K562 (cell line): ENCODE measurements around the gene C2orf92. TPM values are rescaled to one million over a fixed set of nuclear protein-coding genes. Genes with fewer than 3 reads are reported as not detected.

Experiments used
- ATAC-seq: fragments of 200-7000 bp; cut with Tn5 transposase; 3 replicates; pipeline ENCODE4 v1.9.1; 2020; ENCODE audit warnings: moderate library complexity
- BruUV-seq: library from RNA; stranded (reverse); fragments of 400-500 nt; replicated peaks from 2 replicates; lab custom pipeline; 2021; lab: Mats Ljungman, UMichigan
- CTCF ChIA-PET: fragments of 300-600 bp; formaldehyde crosslinking; extraction: SDS; loops from one replicate; lab custom pipeline; 2021; ENCODE audit warnings: low intra/inter-chr PET ratio; lab: Yijun Ruan, JAX
- POLR2A ChIA-PET: fragments of 300-600, 350-650 bp; sonication (Branson Sonifier 250); formaldehyde crosslinking; extraction: SDS; loops from one replicate; lab custom pipeline; 2021; ENCODE audit warnings: antibody characterized with exemption, inconsistent platforms; lab: Yijun Ruan, JAX
- DNase-seq, 4 experiments: peaks; one replicate each; pipeline versions ENCODE4 v3.0.0 to v3.0.0-alpha.2; 2011 to 2018; ENCODE audit warnings: low spot score in 3 of 4, mixed read lengths in 3 of 4; ENCODE audit errors: extremely low read depth in 1 of 4
- FAIRE-seq: peaks from 2 replicates; lab custom pipeline; 2011; peaks lifted over from hg19 to GRCh38; lab: Jason Lieb, UNC
- H2AFZ ChIP-seq: 2 replicates; pipeline ENCODE4 v1.6.0; 2011; ENCODE audit warnings: low read depth, low read length, control low read depth, inconsistent platforms
- H3K27ac ChIP-seq: fragments of 200-600 bp; 3 replicates; pipeline ENCODE4 v1.8.0; 2011; ENCODE audit warnings: low read depth, mild to moderate bottlenecking, control low read depth, inconsistent platforms, low read length, moderate library complexity, mixed read lengths; ENCODE audit errors: extremely low read depth
- H3K27me3 ChIP-seq, 2 experiments: fragments of 300-600 bp in 1 of 2; 2 replicates in 1 of 2; 3 replicates in 1 of 2; pipeline versions ENCODE4 v1.6.0 to v1.8.0; 2011; ENCODE audit warnings: inconsistent platforms in 2 of 2, low read length in 2 of 2, mild to moderate bottlenecking in 1 of 2, mixed read lengths in 1 of 2, moderate library complexity in 1 of 2; ENCODE audit not compliant: control insufficient read depth in 2 of 2, insufficient read depth in 2 of 2
- H3K36me3 ChIP-seq: fragments of 300-600 bp; 3 replicates; pipeline ENCODE4 v1.8.0; 2011; ENCODE audit warnings: mild to moderate bottlenecking, low read length, inconsistent platforms; ENCODE audit not compliant: control insufficient read depth, insufficient read depth
- H3K4me1 ChIP-seq, 2 experiments: fragments of 200-600 bp in 1 of 2; replicated peaks in 1 of 2; 2 replicates in 1 of 2; 3 replicates in 1 of 2; pipeline versions ENCODE4 v1.5.1 to v1.8.0; 2011; ENCODE audit warnings: inconsistent platforms in 2 of 2, low read length in 2 of 2, mild to moderate bottlenecking in 1 of 2, mixed read lengths in 1 of 2, moderate library complexity in 1 of 2; ENCODE audit not compliant: control insufficient read depth in 2 of 2, insufficient read depth in 2 of 2
- H3K4me2 ChIP-seq: 2 replicates; pipeline ENCODE4 v1.6.1; 2011; ENCODE audit warnings: low read length, control low read depth, inconsistent platforms, mixed read lengths; ENCODE audit not compliant: insufficient read depth
- H3K4me3 ChIP-seq: fragments of 200-600 bp; sonication (generic), shearing (Covaris generic); 2 replicates; pipeline ENCODE4 v1.5.1; 2016; ENCODE audit warnings: control low read depth, inconsistent platforms
- H3K79me2 ChIP-seq: fragments of 200-600 bp; 3 replicates; pipeline ENCODE4 v1.8.0; 2011; ENCODE audit warnings: low read length, inconsistent platforms; ENCODE audit not compliant: control insufficient read depth, insufficient read depth
- H3K9ac ChIP-seq, 2 experiments: 2 replicates each; pipeline versions ENCODE4 v1.6.0 to v1.6.1; 2011; ENCODE audit warnings: low read depth in 2 of 2, low read length in 2 of 2, control low read depth in 1 of 2, inconsistent platforms in 1 of 2, mild to moderate bottlenecking in 1 of 2, mixed read lengths in 1 of 2; ENCODE audit not compliant: insufficient read depth in 1 of 2
- H3K9me1 ChIP-seq: one replicate; pipeline ENCODE4 v1.6.0; 2011; ENCODE audit warnings: inconsistent platforms, mild to moderate bottlenecking, low read length, moderate library complexity; ENCODE audit not compliant: control insufficient read depth, insufficient read depth
- H3K9me3 ChIP-seq: replicated peaks from 2 replicates; pipeline ENCODE4 v1.5.1; 2011; ENCODE audit warnings: low read depth, low read length, inconsistent platforms; ENCODE audit not compliant: control insufficient read depth, insufficient read depth
- H4K20me1 ChIP-seq: replicated peaks from 2 replicates; pipeline ENCODE4 v1.6.1; 2011; ENCODE audit warnings: low read length, inconsistent platforms, mixed read lengths; ENCODE audit not compliant: control insufficient read depth, insufficient read depth
- E2F3 ChIP-seq: fragments of 250-450 bp; sonication (Bioruptor Pico); IDR thresholded peaks from 2 replicates; pipeline ENCODE4 v1.4.0; 2020; ENCODE audit warnings: mild to moderate bottlenecking
- FOXM1 ChIP-seq, 2 experiments: fragments of 450-650 bp in 1 of 2; sonication (generic) in 1 of 2; formaldehyde crosslinking in 1 of 2; IDR thresholded peaks; 2 replicates each; pipeline versions ENCODE4 v1.6.1 to v1.9.0; 2017 to 2022; ENCODE audit warnings: low read depth in 2 of 2, mild to moderate bottlenecking in 2 of 2, missing genetic modification reagents in 1 of 2, moderate library complexity in 1 of 2
- GABPB1 ChIP-seq: sonication (generic); formaldehyde crosslinking; IDR thresholded peaks from 2 replicates; pipeline ENCODE4 v1.8.0; 2022; ENCODE audit warnings: mild to moderate bottlenecking, missing genetic modification reagents
- GMEB1 ChIP-seq: fragments of 250-450 bp; sonication (Bioruptor Pico); IDR thresholded peaks from 2 replicates; pipeline ENCODE4 v1.4.0; 2020; ENCODE audit warnings: mild to moderate bottlenecking
- GTF3C2 ChIP-seq: IDR thresholded peaks from 3 replicates; pipeline ENCODE4 v1.6.1; 2011; ENCODE audit warnings: borderline replicate concordance, mild to moderate bottlenecking, moderate library complexity; ENCODE audit not compliant: insufficient read length; ENCODE audit errors: extremely low read depth
- KLF10 ChIP-seq: fragments of 250-450 bp; sonication (Bioruptor Pico); IDR thresholded peaks from 2 replicates; pipeline ENCODE4 v1.6.1; 2021; ENCODE audit warnings: matching md5 sums
- MYBL2 ChIP-seq, 2 experiments: fragments of 450-650 bp in 1 of 2; sonication (generic) in 1 of 2; formaldehyde crosslinking in 1 of 2; IDR thresholded peaks; 2 replicates each; pipeline versions ENCODE4 v1.6.1 to v1.8.1; 2017 to 2022; ENCODE audit warnings: borderline replicate concordance in 1 of 2, inconsistent platforms in 1 of 2, low read depth in 1 of 2, mild to moderate bottlenecking in 1 of 2, missing genetic modification reagents in 1 of 2, moderate library complexity in 1 of 2
- NBN ChIP-seq: fragments of 450-650 bp; IDR thresholded peaks from 2 replicates; pipeline ENCODE4 v1.6.1; 2016; ENCODE audit warnings: low read depth, mild to moderate bottlenecking
- NFATC3 ChIP-seq: fragments of 450-650 bp; IDR thresholded peaks from 2 replicates; pipeline ENCODE4 v1.6.1; 2017; ENCODE audit warnings: mild to moderate bottlenecking
- SIN3B ChIP-seq: fragments of 450-650 bp; IDR thresholded peaks from 2 replicates; pipeline ENCODE4 v1.6.1; 2017; ENCODE audit warnings: low read depth, mild to moderate bottlenecking, moderate library complexity
- SNRNP70 ChIP-seq: fragments of 200-400 bp; formaldehyde crosslinking; optimal IDR thresholded peaks from 2 replicates; pipeline ENCODE3; 2017; ENCODE audit warnings: low read depth, low read length
- ZNF449 ChIP-seq: fragments of 250-450 bp; sonication (Bioruptor Pico); IDR thresholded peaks from 2 replicates; pipeline ENCODE4 v1.8.0; 2022; ENCODE audit warnings: moderate library complexity, mild to moderate bottlenecking, inconsistent platforms
- ZNF551 ChIP-seq: fragments of 250-450 bp; sonication (Bioruptor Pico); IDR thresholded peaks from 2 replicates; pipeline ENCODE4 v1.5.0; 2021; ENCODE audit warnings: mild to moderate bottlenecking, moderate library complexity
- ZNF57 ChIP-seq: fragments of 450-650 bp; formaldehyde crosslinking; IDR thresholded peaks from 2 replicates; pipeline ENCODE4 v1.4.0; 2020; ENCODE audit warnings: mild to moderate bottlenecking, moderate library complexity
- WGBS: fragments of 100-300 bp; shearing (Covaris generic); methylation state at CpG from one replicate; pipeline ENCODE4 v1.1.6; 2016; ENCODE audit warnings: low coverage, mixed read lengths; ENCODE audit not compliant: insufficient coverage; ENCODE audit errors: missing lambda C conversion rate; 5-methylcytosine and 5-hydroxymethylcytosine counted together
- in situ Hi-C: fragments of 300-500 bp; cut with MboI; formaldehyde crosslinking; loops from 4 replicates; pipeline ENCODE4 v1.15.0; 2018; ENCODE audit warnings: inconsistent platforms, mixed read lengths
- intact Hi-C: fragments of 100-400 bp; cut with micrococcal nuclease; formaldehyde crosslinking; loops from 2 replicates; pipeline ENCODE4 v1.14.2; 2022
- polyA plus RNA-seq, 8 experiments: library from polyadenylated mRNA; depleted of rRNA in 4 of 8; stranded (reverse) in 5 of 8; unstranded in 3 of 8; fragments of >200 nt; fragmentation: Nextera tagmentation in 2 of 8; fragmentation: Illumina TruSeq in 1 of 8; extraction: Ambion mirVana in 2 of 8; extraction: Trizol in 1 of 8; gene quantifications; 2 replicates each; pipeline versions ENCODE4 v1.2.1 to v1.2.3, GENCODE V29; 2011 to 2014; ENCODE audit warnings: inconsistent platforms in 1 of 8, missing spikeins in 1 of 8
- total RNA-seq, 7 experiments: library from RNA; depleted of rRNA in 6 of 7; stranded (reverse); fragments of >200 nt in 6 of 7; fragmentation: Illumina TruSeq in 2 of 7; extraction: Trizol in 2 of 7; gene quantifications; 2 replicates each; pipeline versions ENCODE4 v1.2.1 to v1.2.3, GENCODE V29; 2011 to 2021; ENCODE audit warnings: low replicate concordance in 1 of 7

C2orf92 gene
- total and polyA plus RNA-seq, 9 of the 15 experiments (the other 6 are each of a cell fraction or from before 2014, with no cell fraction given) = 0.65 to 6.8 (median 3.6) TPM

DNA sequence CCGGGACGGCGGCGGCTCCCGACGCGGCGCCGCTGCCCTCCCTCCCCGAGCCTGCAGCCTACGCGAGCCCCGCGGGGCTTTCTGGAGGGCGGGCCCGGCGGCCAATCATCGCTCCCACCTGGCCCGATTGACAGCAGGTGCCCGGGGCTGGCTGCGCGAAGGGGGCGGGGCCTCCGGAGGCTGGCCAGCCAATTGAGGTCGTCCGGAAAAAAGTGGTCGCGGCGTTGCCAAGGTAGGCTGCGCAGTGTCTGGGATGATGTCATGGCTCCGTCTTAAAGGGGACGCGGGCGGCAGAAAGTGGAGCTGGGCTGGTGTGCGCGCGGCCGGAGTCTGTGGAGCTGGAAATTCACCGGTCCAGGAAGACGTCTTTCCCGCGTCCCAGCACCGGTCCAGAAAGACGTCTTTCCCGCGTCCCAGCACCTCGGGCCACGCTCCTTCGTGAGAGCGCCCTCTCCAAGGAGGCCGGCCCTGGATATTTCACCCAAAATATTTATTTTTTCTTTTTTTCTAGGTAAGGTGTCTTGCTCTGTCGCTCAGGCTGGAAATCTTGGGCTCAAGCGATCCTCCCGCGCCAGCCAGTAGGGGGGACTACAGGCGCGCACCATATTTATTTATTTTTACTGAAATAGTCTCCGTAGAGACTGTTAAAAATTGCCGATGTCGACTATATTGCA, 5.4 kb upstream of the C2orf92 start, which contains the start of gene ACTR1B:
TSS of gene ACTR1B (minus strand) at position 83 of the 674 bp plus-strand sequence. CDS start 154 bp downstream, outside the sequence.
- Histone ChIP-seq H3K36me3 (peaks cover 29% of the 10 kb centered on the region; the same call in 2 of the 3 replicates), H2AFZ (peak within 1 kb of the TSS; percentile 99), H3K4me2 (peak within 1 kb of the TSS; percentile 97), H3K4me1 (peaks cover 21 to 43% of the 10 kb centered on the region in 2 experiments; a peak in 4 of 5 replicates), H3K9me1 (peaks cover 3% of the 10 kb centered on the region), H3K79me2 (peaks cover 45% of the 10 kb centered on the region), H3K9ac (peak within 1 kb of the TSS; percentile 86 to 98), H3K27ac (peak within 1 kb of the TSS; percentile 98), H3K27me3 (no peaks in the 10 kb centered on the region), H4K20me1 (no peaks in the 10 kb centered on the region; the same call in 1 of the 2 replicates), H3K9me3 (no peaks in the 10 kb centered on the region), H3K4me3 (peak within 1 kb of the TSS; percentile 66)
- BruUV-seq = no TSS peak
- in situ Hi-C loops = no loop called here
- peak; percentile 94 to 99 (median 96) for DNase-seq
- intact Hi-C loops = loop anchor here (1.0 to 2.0 kb wide), 3 partner anchors 19 to 73 kb away; no protein-coding TSS in a partner anchor
- ATAC-seq = peak; percentile 93
- under 1% methylated on average over 36 of the region's 60 CpGs for WGBS
- ChIA-PET CTCF (interaction anchor here (1.1 to 2.4 kb wide), 4 partner anchors 33 to 74 kb away, joined by 3 to 15 read pairs (median 4); no protein-coding TSS in a partner anchor), POLR2A (interaction anchor here (0.6 to 4.9 kb wide), 11 partner anchors 9 to 164 kb away, joined by 3 to 135 read pairs (median 6); partner anchors contain the start of genes ANKRD36B and COX5B)
- FAIRE-seq = peak; percentile 90
- no peak for TF ChIP-seq SNRNP70
- peak; percentile 50; the same call in 1 of the 2 replicates for TF ChIP-seq NFATC3
- peak; percentile 12; the same call in 1 of the 2 replicates for TF ChIP-seq GMEB1 (CRISPR knock-in tag)
- TF ChIP-seq ZNF551 (CRISPR knock-in tag) = no peak
- TF ChIP-seq SIN3B = 0 out of 2 replicates have a peak, but pooled peaks have one; percentile 21
- peak; percentile 86 for TF ChIP-seq E2F3 (CRISPR knock-in tag)
- TF ChIP-seq NBN = peak; percentile 52; the same call in 1 of the 2 replicates
- no peak for TF ChIP-seq KLF10
- no peak for TF ChIP-seq ZNF449 (CRISPR knock-in tag)
- TF ChIP-seq GABPB1 (CRISPR knock-in tag) = peak; percentile 78
- no peak for TF ChIP-seq MYBL2 (IDR thresholded peaks at IDR 0.05; ENCODE audit: low read depth)
- TF ChIP-seq MYBL2 (CRISPR knock-in tag; IDR thresholded peaks at IDR 0.05; ENCODE audit: borderline replicate concordance) = no peak
- peak; percentile 46; the same call in 1 of the 2 replicates for TF ChIP-seq FOXM1 (IDR thresholded peaks at IDR 0.05; ENCODE audit: low read depth)
- TF ChIP-seq FOXM1 (CRISPR knock-in tag; IDR thresholded peaks at IDR 0.05; ENCODE audit: low read depth) = no peak
- no peak for TF ChIP-seq ZNF57 (CRISPR knock-in tag)
- TF ChIP-seq GTF3C2 = no peak
